Measurements from ENCODE around the gene CCT3.

The CCT3 gene

GRCh38 chr1:156285437-156285836 is 52.7 kb downstream of the CCT3 start:
- H3K4me2 ChIP-seq (ENCODE audit: low read depth, low read length, poor library complexity, severe bottlenecking) = no peak overlapping the region
- no peaks in the 10 kb centered on the region for H3K9me3 ChIP-seq (ENCODE audit: insufficient read depth, low read length)
- H3K79me2 ChIP-seq (ENCODE audit: insufficient read depth, low read length) = peaks cover 19% of the 10 kb centered on the region
- H3K36me3 ChIP-seq (ENCODE audit: low read length) = peaks cover 4% of the 10 kb centered on the region; the same call in 1 of the 2 replicates
- 0 out of 2 replicates have a peak, but pooled peaks cover 9% of the 10 kb centered on the region for H3F3A ChIP-seq (ENCODE audit: insufficient read depth)
- no peak overlapping the region for H2AFZ ChIP-seq (ENCODE audit: low read depth, low read length, severe bottlenecking)
- no peaks in the 10 kb centered on the region for H3K27me3 ChIP-seq (ENCODE audit: low read length)
- H3K9ac ChIP-seq (ENCODE audit: low read length) = no peak overlapping the region
- TF ChIP-seq CTCF (IDR thresholded peaks at IDR 0.05; ENCODE audit: insufficient read depth, low read length, poor library complexity, severe bottlenecking) (no peak), EZH2phosphoT487 (conservative IDR thresholded peaks at IDR 0.05; ENCODE audit: low read length) (no peak)
- H4K20me1 ChIP-seq (ENCODE audit: low read depth, low read length) = no peaks in the 10 kb centered on the region
- H3K4me3 ChIP-seq (ENCODE audit: insufficient read depth, low read length, poor library complexity, severe bottlenecking) = no peak overlapping the region
- H3K27ac ChIP-seq (ENCODE audit: low read depth, low read length) = no peak overlapping the region
- H3K9me2 ChIP-seq (replicated peaks; ENCODE audit: insufficient read depth, low read length) = no peaks in the 10 kb centered on the region

DNA sequence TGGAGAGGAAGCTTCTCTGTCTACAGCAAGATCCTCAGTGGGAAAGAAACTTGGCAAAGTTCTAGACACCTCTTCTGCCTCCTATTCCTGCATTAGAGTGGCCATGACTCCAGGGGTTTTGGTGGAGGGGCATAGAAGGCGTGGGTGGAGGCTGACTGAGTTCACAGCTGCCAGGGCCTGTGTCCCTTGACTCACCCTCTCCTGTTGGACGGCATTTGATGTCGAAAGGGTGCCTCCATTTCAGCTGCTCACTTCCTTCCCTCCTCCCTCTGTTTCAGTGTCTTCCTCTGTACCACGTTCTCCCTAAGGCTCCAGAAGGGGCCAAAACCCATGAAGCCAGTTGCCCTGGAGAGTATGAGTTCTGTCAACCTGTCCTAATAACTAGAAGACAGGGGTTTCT is 53.3 kb downstream of the CCT3 start:
- Histone ChIP-seq H3K9ac (ENCODE audit: low read length) (0 out of 2 replicates have a peak overlapping the region, but pooled peaks have one; percentile 90), H3K36me3 (ENCODE audit: low read length) (peaks cover 4% of the 10 kb centered on the region; the same call in 1 of the 2 replicates), H3F3A (ENCODE audit: insufficient read depth) (0 out of 2 replicates have a peak, but pooled peaks cover 6% of the 10 kb centered on the region), H3K4me2 (ENCODE audit: low read depth, low read length, poor library complexity, severe bottlenecking) (no peak overlapping the region), H2AFZ (ENCODE audit: low read depth, low read length, severe bottlenecking) (no peak overlapping the region), H3K27me3 (ENCODE audit: low read length) (no peaks in the 10 kb centered on the region), H3K79me2 (ENCODE audit: insufficient read depth, low read length) (peaks cover 26% of the 10 kb centered on the region), H3K9me3 (ENCODE audit: insufficient read depth, low read length) (no peaks in the 10 kb centered on the region), H3K4me3 (ENCODE audit: insufficient read depth, low read length, poor library complexity, severe bottlenecking) (no peak overlapping the region), H3K9me2 (replicated peaks; ENCODE audit: insufficient read depth, low read length) (no peaks in the 10 kb centered on the region), H4K20me1 (ENCODE audit: low read depth, low read length) (no peaks in the 10 kb centered on the region), H3K27ac (ENCODE audit: low read depth, low read length) (no peak overlapping the region)
- TF ChIP-seq EZH2phosphoT487 (conservative IDR thresholded peaks at IDR 0.05; ENCODE audit: low read length) = no peak
- no peak for TF ChIP-seq CTCF (IDR thresholded peaks at IDR 0.05; ENCODE audit: insufficient read depth, low read length, poor library complexity, severe bottlenecking)

- Histone ChIP-seq H3K79me2 (ENCODE audit: insufficient read depth, low read length) (peaks cover 32% of the 10 kb centered on the region), H3K4me3 (ENCODE audit: insufficient read depth, low read length, poor library complexity, severe bottlenecking) (peak within 1 kb of the TSS; percentile 99), H3F3A (ENCODE audit: insufficient read depth) (0 out of 2 replicates have a peak, but pooled peaks cover 4% of the 10 kb centered on the region), H3K4me2 (ENCODE audit: low read depth, low read length, poor library complexity, severe bottlenecking) (peak within 1 kb of the TSS; percentile 88), H4K20me1 (ENCODE audit: low read depth, low read length) (no peaks in the 10 kb centered on the region), H3K27me3 (ENCODE audit: low read length) (no peaks in the 10 kb centered on the region), H3K9me3 (ENCODE audit: insufficient read depth, low read length) (no peaks in the 10 kb centered on the region), H3K36me3 (ENCODE audit: low read length) (peaks cover 4% of the 10 kb centered on the region; the same call in 1 of the 2 replicates), H3K9ac (ENCODE audit: low read length) (peak within 1 kb of the TSS; percentile 90), H2AFZ (ENCODE audit: low read depth, low read length, severe bottlenecking) (peak within 1 kb of the TSS; percentile 72), H3K9me2 (replicated peaks; ENCODE audit: insufficient read depth, low read length) (no peaks in the 10 kb centered on the region), H3K27ac (ENCODE audit: low read depth, low read length) (peak within 1 kb of the TSS; percentile 52)
- TF ChIP-seq EZH2phosphoT487 (conservative IDR thresholded peaks at IDR 0.05; ENCODE audit: low read length) (no peak), CTCF (IDR thresholded peaks at IDR 0.05; ENCODE audit: insufficient read depth, low read length, poor library complexity, severe bottlenecking) (no peak)
These were observed 54.0 kb downstream of the CCT3 start, which contains the start of gene TMEM79 for GRCh38 chr1:156284112-156284511. Gene TMEM79 (plus strand): TSS chr1:156284325. CDS start chr1:156285227, 902 bp downstream.

Measured in SU-DHL-6 (cell line).